HUES64 (cell line): ENCODE data around the gene CCDC54.

Experiments
- H3K27ac ChIP-seq: 2 replicates; pipeline ENCODE4 v1.7.0; 2013; ENCODE audit warnings: low read depth, low read length, inconsistent platforms
- H3K27me3 ChIP-seq: 2 replicates; pipeline ENCODE4 v1.6.1; 2013; ENCODE audit warnings: mild to moderate bottlenecking, low read length; ENCODE audit not compliant: insufficient read depth
- H3K36me3 ChIP-seq: 2 replicates; pipeline ENCODE4 v1.6.1; 2013; ENCODE audit warnings: mild to moderate bottlenecking, low read length; ENCODE audit not compliant: insufficient read depth
- H3K4me1 ChIP-seq: 2 replicates; pipeline ENCODE4 v1.6.1; 2013; ENCODE audit warnings: mild to moderate bottlenecking, low read length, moderate library complexity; ENCODE audit not compliant: insufficient read depth
- H3K4me3 ChIP-seq: 2 replicates; pipeline ENCODE4 v1.5.1; 2013; ENCODE audit warnings: mild to moderate bottlenecking, low read length, moderate library complexity
- H3K9ac ChIP-seq: 2 replicates; pipeline ENCODE4 v1.6.1; 2013; ENCODE audit warnings: mild to moderate bottlenecking, low read depth, low read length
- H3K9me3 ChIP-seq: 2 replicates; pipeline ENCODE4 v1.6.1; 2013; ENCODE audit warnings: low read depth, low read length; ENCODE audit not compliant: insufficient read depth
- WGBS: fragments of 150-250, 120-280 bp; methylation state at CpG from one replicate; pipeline ENCODE4 v1.1.7; 2013; ENCODE audit warnings: missing lambda C conversion rate; 5-methylcytosine and 5-hydroxymethylcytosine counted together

CCDC54 gene

DNA sequence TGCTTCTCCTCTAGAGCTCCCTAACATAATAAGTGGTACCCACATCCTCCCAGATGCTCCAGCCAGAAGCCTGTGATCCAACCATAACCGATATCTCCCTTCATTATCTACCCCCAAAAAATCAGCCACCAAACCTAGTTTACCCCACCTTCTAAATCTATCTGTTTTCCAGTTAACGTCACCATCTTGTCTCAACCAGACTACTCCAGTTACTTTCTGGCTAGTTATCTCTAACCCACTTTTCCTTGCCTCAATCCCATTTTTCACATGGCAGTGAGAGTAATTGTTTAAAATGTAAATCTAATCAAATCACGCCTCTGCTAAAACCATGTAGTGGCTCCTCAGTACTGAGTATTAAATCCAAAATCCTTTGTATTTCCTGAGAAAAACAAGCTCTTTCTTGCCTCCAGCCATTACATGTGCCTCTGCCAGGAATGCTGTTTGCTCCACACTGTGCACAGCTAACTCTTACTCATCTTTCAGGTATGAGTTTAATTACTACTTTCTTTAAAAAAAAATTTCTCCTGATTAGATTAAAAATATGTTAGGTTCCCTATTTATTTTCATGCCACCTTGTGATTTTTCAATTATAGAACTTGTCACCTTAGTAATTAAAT, 15.4 kb downstream of the CCDC54 start:
- Histone ChIP-seq H3K27ac (no peak overlapping the region), H3K4me1 (no peaks in the 10 kb centered on the region; the same call in 1 of the 2 replicates), H3K9ac (no peak overlapping the region), H3K27me3 (no peaks in the 10 kb centered on the region), H3K4me3 (no peak overlapping the region), H3K9me3 (no peaks in the 10 kb centered on the region), H3K36me3 (no peaks in the 10 kb centered on the region)
- WGBS = 90% methylated on average over 3 of the region's 3 CpGs

- H3K4me3 ChIP-seq = no peak overlapping the region
- H3K4me1 ChIP-seq = no peaks in the 10 kb centered on the region; the same call in 1 of the 2 replicates
- H3K9me3 ChIP-seq = no peaks in the 10 kb centered on the region
- no CpG with 5 or more reads among the region's 1 CpG for WGBS
- no peak overlapping the region for H3K9ac ChIP-seq
- H3K27me3 ChIP-seq = no peaks in the 10 kb centered on the region
- no peak overlapping the region for H3K27ac ChIP-seq
- no peaks in the 10 kb centered on the region for H3K36me3 ChIP-seq
Measured at GRCh38 chr3:107394502-107394901, 17.3 kb downstream of the CCDC54 start.

DNA sequence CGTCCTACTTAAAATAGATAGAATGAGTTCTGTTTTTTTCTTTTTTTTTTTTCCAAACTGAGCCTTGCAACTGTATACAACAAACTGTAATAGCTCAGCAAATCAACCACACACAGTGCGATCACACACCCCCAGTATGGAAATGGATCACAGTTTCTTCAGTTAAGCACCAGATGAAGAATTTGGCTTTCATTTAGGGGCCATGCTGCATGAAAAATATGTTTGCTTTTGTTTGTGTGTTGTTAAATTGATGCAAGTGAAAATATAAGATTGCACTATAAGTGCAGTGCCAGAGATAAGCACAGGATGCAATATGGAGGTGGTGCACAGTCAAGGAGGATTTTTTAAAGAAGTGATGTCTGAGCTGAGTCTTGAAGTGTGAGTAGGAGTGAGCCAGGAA, 17.8 kb downstream of the CCDC54 start:
- Histone ChIP-seq H3K36me3 (no peaks in the 10 kb centered on the region), H3K4me3 (no peak overlapping the region), H3K9ac (no peak overlapping the region), H3K9me3 (no peaks in the 10 kb centered on the region), H3K27me3 (no peaks in the 10 kb centered on the region), H3K27ac (no peak overlapping the region), H3K4me1 (no peaks in the 10 kb centered on the region; the same call in 1 of the 2 replicates)
- 97% methylated on average over 1 of the region's 2 CpGs for WGBS

DNA sequence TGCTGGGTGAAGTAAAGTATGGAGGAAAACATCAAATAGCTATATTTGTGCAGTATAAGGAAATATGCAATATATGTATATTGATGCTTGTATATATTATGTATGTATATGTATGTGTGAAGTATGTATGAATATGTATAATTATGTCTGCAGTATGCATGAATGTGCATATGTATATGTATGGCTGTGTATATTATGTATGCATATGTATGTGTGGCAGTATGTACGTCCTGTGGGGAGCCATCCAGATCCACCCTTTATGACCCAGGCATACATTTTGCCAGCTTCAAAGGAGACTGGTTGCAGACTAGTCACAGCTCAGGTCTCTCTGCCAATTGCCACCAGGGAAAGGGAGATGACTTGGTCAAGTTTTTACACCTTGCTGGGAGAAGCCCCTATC, 24.1 kb downstream of the CCDC54 start:
- H3K27ac ChIP-seq = no peak overlapping the region
- 100% methylated on average over 1 of the region's 1 CpG for WGBS
- no peak overlapping the region for H3K4me3 ChIP-seq
- H3K4me1 ChIP-seq = no peaks in the 10 kb centered on the region; the same call in 1 of the 2 replicates
- H3K9me3 ChIP-seq = no peaks in the 10 kb centered on the region
- H3K36me3 ChIP-seq = no peaks in the 10 kb centered on the region
- H3K9ac ChIP-seq = no peak overlapping the region
- no peaks in the 10 kb centered on the region for H3K27me3 ChIP-seq

DNA sequence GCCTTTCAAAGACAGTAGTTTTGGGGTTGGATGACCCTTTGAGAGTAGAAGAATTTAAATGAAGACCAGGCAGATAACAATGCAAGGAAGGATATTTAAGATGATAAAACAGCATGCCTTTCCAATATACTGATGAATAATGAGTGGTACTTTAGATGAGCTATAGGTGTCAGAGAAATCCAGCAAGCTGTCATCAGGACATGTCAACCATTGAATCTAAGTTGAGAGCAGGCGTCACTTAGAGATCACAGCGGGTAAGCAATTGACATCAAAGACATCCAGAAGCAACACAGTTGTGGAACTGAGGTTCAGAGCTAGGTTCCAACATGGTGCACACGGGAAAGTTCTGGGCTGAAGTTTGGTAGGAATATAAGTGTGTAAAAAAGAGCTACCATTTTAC, 25.0 kb downstream of the CCDC54 start:
- Histone ChIP-seq H3K27ac (no peak overlapping the region), H3K4me3 (no peak overlapping the region), H3K9me3 (no peaks in the 10 kb centered on the region), H3K36me3 (no peaks in the 10 kb centered on the region), H3K4me1 (no peaks in the 10 kb centered on the region), H3K27me3 (no peaks in the 10 kb centered on the region), H3K9ac (no peak overlapping the region)
- WGBS = 95% methylated on average over 3 of the region's 3 CpGs

DNA sequence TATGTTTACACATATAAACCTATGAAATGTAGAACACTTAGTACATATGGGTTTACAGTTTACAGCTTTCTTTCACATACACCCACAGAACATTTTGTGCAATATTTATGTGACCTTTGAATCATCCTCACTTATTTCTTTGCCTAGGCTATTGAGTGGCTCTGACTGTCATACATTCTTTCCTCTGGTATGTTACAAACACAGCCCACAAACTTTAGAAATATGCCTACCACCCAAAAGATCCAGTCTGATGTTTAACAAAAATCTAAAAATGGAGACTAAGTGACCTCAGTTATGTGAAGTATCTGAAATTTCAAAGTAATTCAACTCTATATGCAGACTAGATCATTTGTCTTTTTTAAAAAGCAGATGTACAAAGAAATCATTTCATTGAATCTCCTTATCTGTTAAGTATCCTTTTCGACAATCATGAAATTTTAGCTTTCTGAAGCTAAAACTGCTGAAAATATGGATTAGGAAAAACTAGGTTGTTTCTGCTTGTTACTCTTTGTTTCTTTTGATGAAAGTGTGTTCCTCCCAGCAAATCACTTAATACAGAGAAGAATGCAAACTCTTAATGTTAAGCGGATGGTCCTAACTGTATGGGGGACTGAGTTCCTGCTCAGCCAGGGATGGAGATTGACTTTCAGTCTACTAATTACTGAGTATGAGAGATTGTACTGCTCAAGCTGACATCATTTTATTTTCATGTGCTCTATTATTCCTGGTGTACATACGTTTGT, 27.7 kb downstream of the CCDC54 start:
- Histone ChIP-seq H3K27ac (no peak overlapping the region), H3K9me3 (peaks cover 9% of the 10 kb centered on the region), H3K9ac (no peak overlapping the region), H3K4me1 (no peaks in the 10 kb centered on the region), H3K27me3 (no peaks in the 10 kb centered on the region), H3K36me3 (no peaks in the 10 kb centered on the region), H3K4me3 (no peak overlapping the region)
- 97% methylated on average over 3 of the region's 3 CpGs for WGBS

DNA sequence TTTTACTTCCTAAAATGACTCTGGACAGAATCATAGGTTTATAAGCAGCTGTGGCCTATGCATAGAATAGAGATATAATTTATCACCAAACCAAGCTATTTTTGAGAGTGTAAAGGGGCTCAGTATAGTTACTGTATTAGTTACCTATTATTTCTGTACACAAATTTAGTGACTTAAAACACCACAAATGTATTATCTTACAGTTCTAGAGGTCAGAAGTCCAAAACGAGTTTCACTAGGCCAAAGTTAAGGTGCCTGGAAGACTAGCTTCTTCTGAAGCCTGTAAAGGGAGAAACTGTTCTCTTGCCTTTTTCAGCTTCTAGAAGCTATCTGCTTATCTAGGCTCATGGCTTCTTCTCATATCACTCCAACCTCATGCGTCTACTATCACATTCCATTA, 30.1 kb downstream of the CCDC54 start:
- H3K4me1 ChIP-seq = no peaks in the 10 kb centered on the region
- H3K27me3 ChIP-seq = no peaks in the 10 kb centered on the region
- peaks cover 12% of the 10 kb centered on the region for H3K9me3 ChIP-seq
- 44% methylated on average over 2 of the region's 2 CpGs for WGBS
- no peak overlapping the region for H3K27ac ChIP-seq
- no peaks in the 10 kb centered on the region for H3K36me3 ChIP-seq
- no peak overlapping the region for H3K4me3 ChIP-seq
- no peak overlapping the region for H3K9ac ChIP-seq

DNA sequence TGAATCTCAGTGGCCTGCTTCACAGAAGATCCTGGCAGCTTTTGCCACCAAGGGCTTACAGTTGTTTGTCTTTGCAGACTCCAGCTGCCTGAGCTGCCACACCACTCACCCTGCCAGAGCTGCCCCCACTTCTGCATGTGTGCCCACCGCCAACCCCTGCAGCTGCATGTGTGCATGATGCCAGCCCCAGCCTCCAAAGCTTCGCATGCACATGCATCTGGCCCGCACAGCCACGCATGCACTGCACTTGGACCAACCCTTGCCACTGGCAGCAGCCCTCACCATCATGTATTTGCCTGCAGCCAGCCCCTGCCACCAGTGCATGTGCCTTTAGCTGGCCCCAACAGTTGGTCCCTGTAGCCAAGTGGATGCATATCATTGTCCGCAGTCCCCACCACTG, 31.3 kb downstream of the CCDC54 start:
- no peak overlapping the region for H3K27ac ChIP-seq
- H3K27me3 ChIP-seq = no peaks in the 10 kb centered on the region
- peaks cover 12% of the 10 kb centered on the region for H3K9me3 ChIP-seq
- H3K4me3 ChIP-seq = no peak overlapping the region
- no peak overlapping the region for H3K9ac ChIP-seq
- 93% methylated on average over 5 of the region's 5 CpGs for WGBS
- no peaks in the 10 kb centered on the region for H3K4me1 ChIP-seq
- H3K36me3 ChIP-seq = no peaks in the 10 kb centered on the region

DNA sequence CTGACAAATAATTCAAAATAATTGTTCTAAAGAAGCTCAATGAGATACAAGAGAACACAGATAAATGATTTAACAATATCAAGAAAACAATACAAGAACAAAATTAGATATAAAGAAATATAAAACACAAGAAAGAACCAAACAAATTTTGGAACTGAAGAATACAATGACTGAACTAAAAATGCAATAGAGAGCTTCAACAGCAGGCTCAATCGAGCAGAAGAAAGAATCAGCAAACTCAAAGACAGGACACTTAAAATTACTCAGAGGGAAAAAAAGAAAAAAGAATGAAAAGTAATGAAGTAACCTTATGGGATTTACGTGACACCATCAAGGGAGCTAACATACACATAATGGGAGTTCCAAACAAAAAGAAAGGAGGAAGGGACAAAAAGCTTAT, 32.1 kb downstream of the CCDC54 start:
- 86% methylated on average over 1 of the region's 2 CpGs for WGBS
- Histone ChIP-seq H3K27me3 (no peaks in the 10 kb centered on the region), H3K27ac (no peak overlapping the region), H3K9me3 (peaks cover 12% of the 10 kb centered on the region), H3K9ac (no peak overlapping the region), H3K4me1 (no peaks in the 10 kb centered on the region), H3K4me3 (no peak overlapping the region), H3K36me3 (no peaks in the 10 kb centered on the region)

- Histone ChIP-seq H3K36me3 (no peaks in the 10 kb centered on the region), H3K9me3 (peaks cover 12% of the 10 kb centered on the region), H3K9ac (no peak overlapping the region), H3K27me3 (no peaks in the 10 kb centered on the region), H3K4me1 (no peaks in the 10 kb centered on the region), H3K4me3 (no peak overlapping the region), H3K27ac (no peak overlapping the region)
- WGBS = 95% methylated on average over 1 of the region's 1 CpG
Measured at GRCh38 chr3:107410606-107411005, 33.4 kb downstream of the CCDC54 start.

GRCh38 chr3:107411056-107411455, 33.8 kb downstream of the CCDC54 start:
- H3K4me1 ChIP-seq = no peaks in the 10 kb centered on the region
- no peaks in the 10 kb centered on the region for H3K27me3 ChIP-seq
- no peak overlapping the region for H3K4me3 ChIP-seq
- H3K9ac ChIP-seq = no peak overlapping the region
- peaks cover 12% of the 10 kb centered on the region for H3K9me3 ChIP-seq
- no peak overlapping the region for H3K27ac ChIP-seq
- no peaks in the 10 kb centered on the region for H3K36me3 ChIP-seq
